Astrocyte of the cerebellum (primary cell): Measurements from ENCODE around the gene FOXP4.
A peak's percentile ranks its signal among the peaks of the same experiment; 100 is the strongest.

Experiments
- DNase-seq: peaks from one replicate; pipeline ENCODE4 v3.0.0-alpha.2; 2011; ENCODE audit warnings: low read depth
- H3K4me3 ChIP-seq: 2 replicates; pipeline ENCODE4 v1.5.1; 2011; ENCODE audit warnings: mild to moderate bottlenecking, low read depth, low read length, moderate library complexity
- in situ Hi-C: cut with HindIII; loops from 2 replicates; pipeline ENCODE4 v1.10.0; 2017; ENCODE audit warnings: low sequenced_read_pairs
- TF ChIP-seq, protein P1 (sequence below): IDR thresholded peaks from 2 replicates; pipeline ENCODE4 v1.5.1; 2012; ENCODE audit warnings: low read length, low read depth, moderate library complexity, mild to moderate bottlenecking; ENCODE audit errors: missing control alignments

Gene FOXP4

DNA sequence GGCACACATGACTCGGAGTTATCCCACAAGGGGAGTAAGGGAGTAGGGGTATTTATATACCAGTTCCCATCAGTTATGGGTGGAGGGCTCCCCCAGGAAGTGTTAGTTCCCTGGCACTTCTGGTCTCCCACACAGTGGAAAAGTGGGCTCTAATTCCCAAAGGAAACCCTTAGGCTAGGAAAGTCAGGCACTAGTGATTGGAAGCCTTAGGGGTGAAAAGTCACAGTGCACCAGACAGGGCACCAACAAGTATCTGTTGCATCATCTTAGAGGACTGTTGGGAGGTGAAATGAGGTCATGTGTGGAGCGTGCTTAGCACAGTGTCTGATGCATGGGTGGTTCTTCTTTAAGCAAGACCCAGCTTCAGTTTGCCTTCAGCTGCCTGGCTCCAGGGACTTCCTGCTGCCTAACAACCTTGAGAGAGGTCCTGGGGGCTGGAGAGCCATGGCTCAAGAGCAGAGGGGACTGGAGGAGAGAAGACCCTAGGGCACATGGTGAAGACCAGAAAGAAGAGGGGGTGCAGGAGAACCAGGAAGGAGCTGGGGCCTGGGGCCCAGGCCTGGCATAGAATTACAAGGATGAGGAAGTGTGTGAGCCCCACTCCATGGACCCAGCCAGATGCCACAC is 7.5 kb upstream of the FOXP4 start:
- DNase-seq, result no peak
- H3K4me3 ChIP-seq, result no peak overlapping the region
- in situ Hi-C loops, result no loop called here
- TF ChIP-seq, protein P1, sequence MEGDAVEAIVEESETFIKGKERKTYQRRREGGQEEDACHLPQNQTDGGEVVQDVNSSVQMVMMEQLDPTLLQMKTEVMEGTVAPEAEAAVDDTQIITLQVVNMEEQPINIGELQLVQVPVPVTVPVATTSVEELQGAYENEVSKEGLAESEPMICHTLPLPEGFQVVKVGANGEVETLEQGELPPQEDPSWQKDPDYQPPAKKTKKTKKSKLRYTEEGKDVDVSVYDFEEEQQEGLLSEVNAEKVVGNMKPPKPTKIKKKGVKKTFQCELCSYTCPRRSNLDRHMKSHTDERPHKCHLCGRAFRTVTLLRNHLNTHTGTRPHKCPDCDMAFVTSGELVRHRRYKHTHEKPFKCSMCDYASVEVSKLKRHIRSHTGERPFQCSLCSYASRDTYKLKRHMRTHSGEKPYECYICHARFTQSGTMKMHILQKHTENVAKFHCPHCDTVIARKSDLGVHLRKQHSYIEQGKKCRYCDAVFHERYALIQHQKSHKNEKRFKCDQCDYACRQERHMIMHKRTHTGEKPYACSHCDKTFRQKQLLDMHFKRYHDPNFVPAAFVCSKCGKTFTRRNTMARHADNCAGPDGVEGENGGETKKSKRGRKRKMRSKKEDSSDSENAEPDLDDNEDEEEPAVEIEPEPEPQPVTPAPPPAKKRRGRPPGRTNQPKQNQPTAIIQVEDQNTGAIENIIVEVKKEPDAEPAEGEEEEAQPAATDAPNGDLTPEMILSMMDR, result no peak

- TF ChIP-seq, protein P1, result no peak
- in situ Hi-C loops, result no loop called here
- DNase-seq, result no peak
Measured at GRCh38 chr6:41539204-41539603, 7.0 kb upstream of the FOXP4 start.

GRCh38 chr6:41541364-41541763 is 4.8 kb upstream of the FOXP4 start:
- H3K4me3 ChIP-seq, result no peak overlapping the region
- TF ChIP-seq, protein P1, result no peak
- in situ Hi-C loops, result no loop called here
- no peak for DNase-seq

More at GRCh38 chr6:41539204-41539603, 7.0 kb upstream of the FOXP4 start:
- no peak overlapping the region for H3K4me3 ChIP-seq

DNA sequence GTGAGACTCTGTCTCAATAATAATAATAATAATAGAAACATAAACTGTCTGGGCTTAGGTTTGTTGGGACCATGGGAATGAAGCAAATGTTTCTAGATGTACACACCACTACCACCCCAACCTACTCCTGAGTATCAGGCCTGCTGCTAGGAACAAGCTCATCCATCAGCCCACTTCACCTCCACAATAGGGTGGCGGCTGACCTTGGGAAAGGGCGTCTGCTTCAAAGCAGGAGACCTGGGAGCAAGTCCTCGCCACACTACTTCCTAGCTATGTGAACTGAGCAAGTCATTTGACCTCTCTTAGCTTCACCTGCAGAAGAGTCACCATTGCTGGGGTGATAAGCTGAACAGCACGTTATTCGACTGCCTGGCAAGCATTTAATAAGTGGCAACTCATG is 3.1 kb upstream of the FOXP4 start:
- in situ Hi-C loops, result no loop called here
- TF ChIP-seq, protein P1, result no peak
- no peak for DNase-seq
- H3K4me3 ChIP-seq, result no peak overlapping the region

DNA sequence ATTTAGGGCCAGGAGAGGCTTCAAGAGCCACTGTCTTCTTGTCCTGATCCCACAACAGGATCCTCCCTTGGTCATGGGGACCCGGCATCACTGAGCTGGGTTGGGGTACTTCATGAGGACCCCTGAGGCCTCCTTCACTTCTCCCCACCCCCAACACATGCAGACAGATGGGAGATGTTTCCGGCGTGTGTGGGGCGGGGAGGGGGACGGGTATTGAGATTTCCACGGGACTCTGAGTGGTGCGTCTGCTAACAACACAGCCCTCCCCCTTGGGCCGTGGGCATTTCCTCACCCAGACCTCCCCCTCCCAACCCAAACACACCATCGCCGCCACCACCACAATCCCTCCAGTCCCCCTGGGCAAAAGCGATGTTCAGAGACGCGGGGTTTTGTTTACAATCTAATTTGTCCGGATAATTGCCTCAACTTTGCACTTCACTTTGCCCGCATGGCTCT is 906 bp upstream of the FOXP4 start:
- H3K4me3 ChIP-seq, result peak overlapping the region; percentile 88
- in situ Hi-C loops, result no loop called here
- DNase-seq, result no peak
- TF ChIP-seq, protein P1, result no peak

- TF ChIP-seq, protein P1, result no peak
- no peak for DNase-seq
- in situ Hi-C loops, result no loop called here
- H3K4me3 ChIP-seq, result peak overlapping the region; percentile 88
Measured at GRCh38 chr6:41546475-41546865, 289 bp downstream of the FOXP4 start.
